Panc1 (cell line): ENCODE measurements around the gene LDHD. TPM values are rescaled to one million over a fixed set of nuclear protein-coding genes. Genes with fewer than 3 reads are reported as not detected.

Experiments used
- ATAC-seq: fragments of 200-7000 bp; cut with Tn5 transposase; 2 replicates; pipeline ENCODE4 v1.9.1; 2020; ENCODE audit warnings: mild to moderate bottlenecking, moderate library complexity
- BruUV-seq: library from RNA; stranded (reverse); fragments of 400-500 nt; replicated peaks from 2 replicates; lab custom pipeline; 2021; lab: Mats Ljungman, UMichigan
- CTCF ChIA-PET: fragments of 300-600 bp; sonication (Branson Sonifier 250); formaldehyde crosslinking; loops from one replicate; lab custom pipeline; 2022; ENCODE audit warnings: antibody characterized with exemption; lab: Charles Lee
- POLR2A ChIA-PET: fragments of 300-600 bp; sonication (Branson Sonifier 250); formaldehyde crosslinking; loops from one replicate; lab custom pipeline; 2022; ENCODE audit warnings: antibody characterized with exemption; lab: Charles Lee
- DNase-seq: peaks from one replicate; pipeline ENCODE4 v3.0.0-alpha.2; 2010; ENCODE audit warnings: low read depth, low spot score
- H3K27ac ChIP-seq: 2 replicates; pipeline ENCODE4 v1.5.1; 2011; ENCODE audit warnings: mild to moderate bottlenecking, low read length, inconsistent platforms
- H3K27me3 ChIP-seq: fragments of 200-500 bp; sonication (Bioruptor generic); 2 replicates; pipeline ENCODE4 v1.6.0; 2014; ENCODE audit warnings: low read length, inconsistent platforms; ENCODE audit not compliant: control insufficient read depth, insufficient read depth
- H3K36me3 ChIP-seq: fragments of 200-500 bp; sonication (Bioruptor generic); 2 replicates; pipeline ENCODE4 v1.5.1; 2014; ENCODE audit warnings: inconsistent platforms, mild to moderate bottlenecking, low read length, moderate library complexity; ENCODE audit not compliant: control insufficient read depth, insufficient read depth
- H3K4me1 ChIP-seq: 2 replicates; pipeline ENCODE4 v1.5.1; 2011; ENCODE audit warnings: inconsistent platforms, mild to moderate bottlenecking, low read length, moderate library complexity; ENCODE audit not compliant: control insufficient read depth, insufficient read depth
- H3K4me3 ChIP-seq, 2 experiments: 2 replicates each; pipeline ENCODE4 v1.5.1; 2011 to 2012; ENCODE audit warnings: low read depth in 2 of 2, low read length in 2 of 2, mild to moderate bottlenecking in 2 of 2, inconsistent platforms in 1 of 2, moderate library complexity in 1 of 2
- H3K9me3 ChIP-seq: fragments of 200-500 bp; sonication (Bioruptor generic); 2 replicates; pipeline ENCODE4 v1.5.1; 2014; ENCODE audit warnings: low read depth, mild to moderate bottlenecking, inconsistent platforms, low read length, moderate library complexity; ENCODE audit not compliant: control insufficient read depth, insufficient read depth
- POLR2AphosphoS5 ChIP-seq: IDR thresholded peaks from 2 replicates; pipeline ENCODE4 v1.6.1; 2012; ENCODE audit warnings: mild to moderate bottlenecking, low read depth, low read length, moderate library complexity
- SIN3A ChIP-seq: IDR thresholded peaks from 2 replicates; pipeline ENCODE4 v1.6.1; 2012; ENCODE audit warnings: low read depth, mild to moderate bottlenecking, low read length, moderate library complexity, borderline replicate concordance; ENCODE audit not compliant: insufficient read depth
- TCF7L2 ChIP-seq: IDR thresholded peaks from 2 replicates; pipeline ENCODE4 v1.6.1; 2011; ENCODE audit warnings: mild to moderate bottlenecking, low read depth, low read length, inconsistent platforms
- in situ Hi-C: cut with HindIII; loops from 2 replicates; pipeline ENCODE4 v1.10.0; 2016; ENCODE audit warnings: low sequenced_read_pairs, low pct_unique_long_range_greater_than_20kb
- intact Hi-C: fragments of 100-400 bp; cut with micrococcal nuclease; formaldehyde crosslinking; loops from one replicate; pipeline ENCODE4 v1.10.0; 2022; ENCODE audit not compliant: unreplicated experiment
- total RNA-seq: library from RNA; stranded (reverse); gene quantifications from one replicate; pipeline ENCODE4 v1.2.1, GENCODE V29; 2021; ENCODE audit not compliant: unreplicated experiment
- TF ChIP-seq, protein P1 (sequence below): fragments of 450-650 bp; IDR thresholded peaks from 2 replicates; pipeline ENCODE4 v1.5.1; 2017; ENCODE audit warnings: mild to moderate bottlenecking
- TF ChIP-seq, protein P2 (sequence below), 2 experiments: IDR thresholded peaks; 2 replicates each; pipeline ENCODE4 v1.6.1; 2011 to 2012; ENCODE audit warnings: low read depth in 2 of 2, control low read depth in 1 of 2, low read length in 1 of 2, mild to moderate bottlenecking in 1 of 2, moderate library complexity in 1 of 2; ENCODE audit not compliant: insufficient read depth in 1 of 2

LDHD gene
- total RNA-seq, 1 experiment from 2014 or later = 3.1 TPM

DNA sequence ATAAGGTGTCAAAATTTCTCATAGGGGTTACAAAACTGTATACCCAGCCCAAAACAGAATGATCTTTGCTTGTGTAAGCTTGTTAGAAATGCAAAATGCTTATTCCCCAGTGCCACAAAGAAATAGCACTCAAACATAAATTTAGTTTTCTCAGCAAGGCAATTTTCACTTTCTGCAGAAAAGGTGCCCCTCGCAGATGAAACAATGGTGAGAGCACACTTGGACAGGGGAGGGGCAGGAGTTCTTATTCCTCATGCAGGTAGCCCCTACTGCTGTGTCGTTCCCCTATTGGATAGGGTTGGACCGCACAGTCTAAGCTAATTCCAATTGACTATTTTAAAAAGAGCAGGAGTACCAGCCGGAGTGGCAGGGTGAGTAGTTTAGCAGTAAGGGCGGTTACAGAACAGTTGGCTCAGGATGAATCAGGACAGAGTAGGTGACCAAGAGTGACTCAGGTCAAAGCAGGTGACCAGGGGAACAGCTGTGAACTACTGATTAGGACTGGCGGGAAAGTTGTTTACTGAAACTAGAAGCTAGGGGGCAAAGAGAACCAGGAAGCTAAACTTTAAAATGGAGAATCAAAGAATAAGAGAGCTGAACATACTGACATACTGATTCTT lies 5.5 kb upstream of the LDHD start:
- no peak overlapping the region for H3K27ac ChIP-seq
- no peak overlapping the region for H3K4me3 ChIP-seq
- ATAC-seq (no peak), DNase-seq (no peak)
- POLR2A ChIA-PET = no interaction called here
- H3K27me3 ChIP-seq = no peaks in the 10 kb centered on the region
- in situ Hi-C loops (no loop called here), intact Hi-C loops (no loop called here)
- BruUV-seq = no TSS peak
- no peaks in the 10 kb centered on the region for H3K4me1 ChIP-seq
- CTCF ChIA-PET = no interaction called here
- H3K9me3 ChIP-seq = peaks cover 4% of the 10 kb centered on the region; the same call in 1 of the 2 replicates
- TF ChIP-seq SIN3A (no peak), POLR2AphosphoS5 (no peak), TCF7L2 (no peak)
- TF ChIP-seq, protein P1, sequence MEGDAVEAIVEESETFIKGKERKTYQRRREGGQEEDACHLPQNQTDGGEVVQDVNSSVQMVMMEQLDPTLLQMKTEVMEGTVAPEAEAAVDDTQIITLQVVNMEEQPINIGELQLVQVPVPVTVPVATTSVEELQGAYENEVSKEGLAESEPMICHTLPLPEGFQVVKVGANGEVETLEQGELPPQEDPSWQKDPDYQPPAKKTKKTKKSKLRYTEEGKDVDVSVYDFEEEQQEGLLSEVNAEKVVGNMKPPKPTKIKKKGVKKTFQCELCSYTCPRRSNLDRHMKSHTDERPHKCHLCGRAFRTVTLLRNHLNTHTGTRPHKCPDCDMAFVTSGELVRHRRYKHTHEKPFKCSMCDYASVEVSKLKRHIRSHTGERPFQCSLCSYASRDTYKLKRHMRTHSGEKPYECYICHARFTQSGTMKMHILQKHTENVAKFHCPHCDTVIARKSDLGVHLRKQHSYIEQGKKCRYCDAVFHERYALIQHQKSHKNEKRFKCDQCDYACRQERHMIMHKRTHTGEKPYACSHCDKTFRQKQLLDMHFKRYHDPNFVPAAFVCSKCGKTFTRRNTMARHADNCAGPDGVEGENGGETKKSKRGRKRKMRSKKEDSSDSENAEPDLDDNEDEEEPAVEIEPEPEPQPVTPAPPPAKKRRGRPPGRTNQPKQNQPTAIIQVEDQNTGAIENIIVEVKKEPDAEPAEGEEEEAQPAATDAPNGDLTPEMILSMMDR = no peak
- TF ChIP-seq, protein P2, sequence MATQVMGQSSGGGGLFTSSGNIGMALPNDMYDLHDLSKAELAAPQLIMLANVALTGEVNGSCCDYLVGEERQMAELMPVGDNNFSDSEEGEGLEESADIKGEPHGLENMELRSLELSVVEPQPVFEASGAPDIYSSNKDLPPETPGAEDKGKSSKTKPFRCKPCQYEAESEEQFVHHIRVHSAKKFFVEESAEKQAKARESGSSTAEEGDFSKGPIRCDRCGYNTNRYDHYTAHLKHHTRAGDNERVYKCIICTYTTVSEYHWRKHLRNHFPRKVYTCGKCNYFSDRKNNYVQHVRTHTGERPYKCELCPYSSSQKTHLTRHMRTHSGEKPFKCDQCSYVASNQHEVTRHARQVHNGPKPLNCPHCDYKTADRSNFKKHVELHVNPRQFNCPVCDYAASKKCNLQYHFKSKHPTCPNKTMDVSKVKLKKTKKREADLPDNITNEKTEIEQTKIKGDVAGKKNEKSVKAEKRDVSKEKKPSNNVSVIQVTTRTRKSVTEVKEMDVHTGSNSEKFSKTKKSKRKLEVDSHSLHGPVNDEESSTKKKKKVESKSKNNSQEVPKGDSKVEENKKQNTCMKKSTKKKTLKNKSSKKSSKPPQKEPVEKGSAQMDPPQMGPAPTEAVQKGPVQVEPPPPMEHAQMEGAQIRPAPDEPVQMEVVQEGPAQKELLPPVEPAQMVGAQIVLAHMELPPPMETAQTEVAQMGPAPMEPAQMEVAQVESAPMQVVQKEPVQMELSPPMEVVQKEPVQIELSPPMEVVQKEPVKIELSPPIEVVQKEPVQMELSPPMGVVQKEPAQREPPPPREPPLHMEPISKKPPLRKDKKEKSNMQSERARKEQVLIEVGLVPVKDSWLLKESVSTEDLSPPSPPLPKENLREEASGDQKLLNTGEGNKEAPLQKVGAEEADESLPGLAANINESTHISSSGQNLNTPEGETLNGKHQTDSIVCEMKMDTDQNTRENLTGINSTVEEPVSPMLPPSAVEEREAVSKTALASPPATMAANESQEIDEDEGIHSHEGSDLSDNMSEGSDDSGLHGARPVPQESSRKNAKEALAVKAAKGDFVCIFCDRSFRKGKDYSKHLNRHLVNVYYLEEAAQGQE (IDR thresholded peaks at IDR 0.05; ENCODE audit: insufficient read depth in 1 of 2, low read depth in 2 of 2, low read length in 1 of 2) = no peak
- H3K36me3 ChIP-seq = no peaks in the 10 kb centered on the region

DNA sequence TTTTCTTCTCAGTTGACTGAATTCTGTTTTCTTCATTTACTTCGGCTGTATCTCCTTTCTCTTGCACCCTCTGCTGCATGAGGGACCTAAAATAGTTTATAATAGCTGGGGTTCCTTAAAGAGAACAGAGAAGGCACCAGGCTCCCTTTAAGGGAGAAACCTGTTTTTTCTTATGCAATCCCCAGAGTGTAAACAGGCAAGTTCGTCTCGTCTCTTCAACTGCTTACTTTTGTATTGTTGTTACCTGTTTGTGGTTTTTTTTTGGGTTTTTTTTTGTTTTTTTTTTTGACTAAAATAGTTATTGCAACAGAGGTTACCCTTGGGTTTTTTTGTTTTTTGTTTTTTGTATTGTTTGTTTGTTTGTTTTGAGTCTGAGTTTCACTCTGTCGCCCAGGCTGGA lies 3.7 kb upstream of the LDHD start:
- no peaks in the 10 kb centered on the region; the same call in 1 of the 2 replicates for H3K4me1 ChIP-seq
- ChIA-PET POLR2A (no interaction called here), CTCF (interaction anchor here (0.7 kb wide), 1 partner anchor 79 kb away, joined by 3 read pairs; no protein-coding TSS in a partner anchor)
- intact Hi-C loops (no loop called here), in situ Hi-C loops (no loop called here)
- H3K27me3 ChIP-seq = no peaks in the 10 kb centered on the region
- no peak overlapping the region for H3K27ac ChIP-seq
- DNase-seq = no peak
- TF ChIP-seq, protein P1 = no peak
- H3K4me3 ChIP-seq = no peak overlapping the region
- H3K36me3 ChIP-seq = no peaks in the 10 kb centered on the region
- ATAC-seq = no peak
- BruUV-seq = no TSS peak
- H3K9me3 ChIP-seq = peaks cover 4% of the 10 kb centered on the region; the same call in 1 of the 2 replicates
